ENCODE results near the gene FNTB.
"Not testable (repeated sequence)": the region's sequence is repeated elsewhere in the genome, so short reads cannot be mapped to it uniquely, and the experiment has no call there.

The FNTB gene

GRCh38 chr14:65057695-65058094, 71.0 kb downstream of the FNTB start:
- DNase-seq = no peak

GRCh38 chr14:65062096-65063075, 75.7 kb downstream of the FNTB start:
- DNase-seq = no peak

DNA sequence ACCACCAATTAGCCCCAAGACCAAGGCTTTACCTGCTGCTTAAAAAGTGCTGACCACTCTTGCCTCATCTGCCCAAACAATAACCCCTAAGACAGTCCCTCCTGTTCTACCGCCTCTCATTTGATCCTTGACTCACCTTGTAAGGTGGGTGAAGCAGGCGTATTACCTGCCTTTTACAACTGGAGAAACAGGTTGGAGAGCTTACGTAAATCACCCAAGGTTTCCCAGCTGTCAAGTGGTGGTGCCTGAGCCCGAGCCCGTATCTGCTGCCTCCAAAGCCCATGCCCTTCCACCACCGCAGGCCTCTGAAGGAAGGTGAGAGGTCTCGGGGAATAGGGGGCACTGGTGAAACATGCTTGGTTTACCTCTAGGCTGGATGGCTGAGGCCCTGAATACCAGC, 79.0 kb downstream of the FNTB start:
- no peak for DNase-seq

GRCh38 chr14:65069874-65070413, 83.2 kb downstream of the FNTB start:
- no peak for DNase-seq

DNA sequence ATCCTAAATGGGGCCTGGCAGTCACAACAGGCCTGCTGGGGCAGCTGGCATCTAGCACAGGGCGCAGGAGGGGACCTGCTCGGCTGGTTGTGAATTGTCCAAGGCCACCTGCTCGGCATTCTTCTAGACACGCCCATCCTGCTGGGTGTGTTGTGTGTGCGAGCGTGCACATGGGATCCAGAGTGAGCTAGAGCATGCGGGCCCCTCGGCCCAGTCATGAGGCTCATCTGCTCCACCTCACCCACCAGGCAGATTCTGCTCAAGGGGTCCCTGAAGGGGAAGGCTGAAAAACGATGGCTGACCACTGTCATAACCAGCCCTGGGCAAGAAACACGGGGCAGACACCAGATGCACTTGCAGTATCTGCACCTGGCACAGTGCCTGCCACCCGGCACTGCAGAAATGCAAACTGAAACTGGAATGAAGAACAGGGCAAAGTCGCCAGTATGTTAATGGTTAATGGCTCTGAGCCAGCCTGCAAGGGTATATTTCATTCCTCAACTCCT, 83.8 kb downstream of the FNTB start:
- no peak for DNase-seq

DNA sequence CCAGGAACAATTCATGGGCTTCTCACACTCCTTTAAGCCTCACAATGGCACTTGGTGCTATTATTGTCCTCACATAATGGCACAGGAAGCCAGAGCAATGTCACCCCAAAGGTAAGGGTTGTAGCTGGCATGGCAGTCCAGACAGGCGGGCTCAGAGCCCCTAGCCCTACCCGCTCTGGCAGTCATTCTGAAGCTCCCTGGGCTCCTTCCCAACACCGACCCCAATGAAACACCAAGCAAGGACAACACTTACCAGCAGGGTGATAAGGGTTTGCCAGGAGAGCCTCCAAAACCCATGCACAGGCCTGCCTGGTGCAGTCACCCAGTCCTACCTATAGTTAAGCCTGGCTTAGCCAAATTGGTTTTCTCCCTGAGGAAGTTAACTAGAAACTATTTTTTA, 84.8 kb downstream of the FNTB start:
- DNase-seq = no peak

DNA sequence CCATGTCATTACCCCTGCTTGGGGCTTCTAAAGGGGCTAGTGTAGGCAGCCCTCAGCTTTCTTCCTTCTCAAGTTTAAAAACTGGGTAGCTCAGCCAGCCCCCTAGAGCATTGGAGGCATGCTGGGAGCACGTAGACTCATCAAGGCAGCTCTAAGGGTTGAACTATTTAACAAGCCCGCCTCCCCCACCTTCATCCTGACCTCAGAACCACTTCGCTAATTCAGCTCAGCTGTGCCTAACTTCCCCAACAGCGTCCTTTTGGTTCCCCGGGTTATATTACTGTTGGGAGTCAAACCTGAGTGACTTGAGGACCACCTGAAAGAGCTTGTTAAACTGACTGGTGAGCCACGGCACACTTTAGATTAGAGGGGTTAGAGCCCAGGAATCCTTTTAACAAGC, 85.6 kb downstream of the FNTB start:
- no peak for DNase-seq

DNA sequence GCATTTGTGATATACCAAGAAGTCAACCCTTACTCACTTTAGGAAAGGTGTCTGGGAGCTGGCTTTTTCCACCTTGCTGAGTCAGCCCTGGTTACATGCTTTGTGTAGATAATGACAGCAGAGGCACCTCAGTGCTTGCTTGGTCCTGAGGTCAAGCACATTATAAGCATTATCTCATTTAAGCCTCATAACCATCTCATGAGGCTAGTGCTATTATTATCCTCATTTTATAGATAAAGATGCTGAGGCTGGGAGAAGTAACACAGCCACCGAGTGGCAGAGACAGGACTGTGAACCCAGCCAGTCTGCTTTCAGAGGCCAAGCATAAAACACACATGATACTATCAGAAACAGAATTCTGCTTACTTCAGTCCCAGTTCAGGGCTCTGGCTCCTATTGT, 86.2 kb downstream of the FNTB start:
- no peak for DNase-seq

DNA sequence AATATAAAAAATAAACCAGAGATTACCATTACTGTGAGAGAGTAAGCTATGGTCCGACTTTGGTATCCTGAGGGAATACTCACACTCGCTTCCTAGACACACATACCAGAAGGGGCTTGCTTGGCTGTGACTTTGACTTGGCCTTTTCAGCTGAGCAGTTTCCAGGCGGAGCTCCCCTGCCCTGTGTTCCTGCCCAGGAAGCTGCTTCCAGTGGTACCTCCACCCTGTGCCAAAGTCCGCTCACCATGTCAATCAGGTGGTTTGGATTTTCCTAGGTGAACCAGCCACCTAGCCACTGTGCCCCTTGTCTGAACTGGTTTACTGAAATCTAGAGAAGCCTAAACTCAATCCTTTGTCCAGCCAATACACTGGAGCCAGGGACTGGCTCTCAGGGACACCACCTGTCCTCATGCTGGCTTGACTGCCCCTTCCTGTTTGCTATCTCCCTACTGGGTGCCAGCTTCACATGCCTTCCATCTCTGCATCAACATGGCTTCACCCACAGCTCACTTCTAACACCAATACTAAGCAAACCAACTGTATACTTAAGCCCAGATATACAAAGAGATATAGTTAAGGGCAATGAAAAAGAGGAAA, 87.0 kb downstream of the FNTB start:
- DNase-seq = no peak

DNA sequence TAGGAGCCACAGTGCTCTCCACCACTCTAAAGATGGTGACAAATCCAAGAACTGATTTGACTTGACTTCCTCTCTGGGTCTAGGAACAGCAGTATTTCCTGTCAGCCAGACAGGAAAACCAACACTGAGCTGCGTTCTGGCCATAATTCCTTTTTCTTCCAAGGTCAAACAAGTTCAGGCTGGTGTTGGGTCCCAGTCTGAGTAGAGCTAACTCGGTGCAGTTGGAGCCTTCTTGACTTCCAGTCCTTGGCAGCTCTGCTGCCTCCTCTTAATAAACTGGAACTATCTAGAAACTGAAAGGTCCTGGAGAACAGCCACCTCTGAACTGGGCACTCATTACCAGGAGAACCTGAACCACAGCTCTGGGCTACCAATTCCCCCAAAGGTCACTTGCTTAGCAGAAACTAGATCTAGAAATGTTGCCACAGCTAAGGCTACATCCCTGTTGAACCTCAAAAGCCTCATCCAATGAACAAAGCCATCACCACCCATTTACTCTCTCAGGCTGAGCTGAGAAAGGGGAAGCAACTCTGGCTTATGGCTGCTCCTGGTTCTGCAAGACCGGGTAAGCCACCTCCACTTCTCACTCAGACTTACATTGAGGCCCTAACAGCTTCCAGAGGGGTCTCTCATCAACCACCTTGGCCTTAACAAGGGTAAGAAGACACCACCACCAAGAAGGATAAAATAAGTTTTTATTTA, 87.9 kb downstream of the FNTB start:
- no peak for DNase-seq

- DNase-seq = no peak
These were observed 89.1 kb downstream of the FNTB start for GRCh38 chr14:65075628-65076325.

DNA sequence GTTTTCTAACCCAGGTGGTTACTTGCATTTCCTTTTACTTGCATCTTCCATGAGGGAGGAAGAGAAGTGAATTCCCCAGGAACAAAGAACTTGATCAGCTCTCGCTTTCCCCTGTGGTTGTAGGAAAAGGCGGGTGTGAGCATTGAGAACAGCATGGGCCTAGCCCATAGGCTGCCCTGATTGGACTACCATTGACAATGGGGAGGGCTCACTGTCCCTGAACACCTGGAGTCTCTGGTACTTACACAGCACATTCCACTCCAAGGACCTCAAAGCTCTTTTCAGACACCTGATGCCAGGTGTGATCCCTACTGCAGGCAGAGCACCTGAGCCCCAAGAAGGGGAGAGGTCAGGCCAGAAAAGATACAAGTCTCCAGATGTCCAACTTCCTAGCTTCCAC, 90.6 kb downstream of the FNTB start:
- no peak for DNase-seq

- no peak for DNase-seq
These were observed 92.5 kb downstream of the FNTB start for GRCh38 chr14:65079201-65079600.

- DNase-seq = no peak
These were observed 93.1 kb downstream of the FNTB start for GRCh38 chr14:65079768-65080167.

DNA sequence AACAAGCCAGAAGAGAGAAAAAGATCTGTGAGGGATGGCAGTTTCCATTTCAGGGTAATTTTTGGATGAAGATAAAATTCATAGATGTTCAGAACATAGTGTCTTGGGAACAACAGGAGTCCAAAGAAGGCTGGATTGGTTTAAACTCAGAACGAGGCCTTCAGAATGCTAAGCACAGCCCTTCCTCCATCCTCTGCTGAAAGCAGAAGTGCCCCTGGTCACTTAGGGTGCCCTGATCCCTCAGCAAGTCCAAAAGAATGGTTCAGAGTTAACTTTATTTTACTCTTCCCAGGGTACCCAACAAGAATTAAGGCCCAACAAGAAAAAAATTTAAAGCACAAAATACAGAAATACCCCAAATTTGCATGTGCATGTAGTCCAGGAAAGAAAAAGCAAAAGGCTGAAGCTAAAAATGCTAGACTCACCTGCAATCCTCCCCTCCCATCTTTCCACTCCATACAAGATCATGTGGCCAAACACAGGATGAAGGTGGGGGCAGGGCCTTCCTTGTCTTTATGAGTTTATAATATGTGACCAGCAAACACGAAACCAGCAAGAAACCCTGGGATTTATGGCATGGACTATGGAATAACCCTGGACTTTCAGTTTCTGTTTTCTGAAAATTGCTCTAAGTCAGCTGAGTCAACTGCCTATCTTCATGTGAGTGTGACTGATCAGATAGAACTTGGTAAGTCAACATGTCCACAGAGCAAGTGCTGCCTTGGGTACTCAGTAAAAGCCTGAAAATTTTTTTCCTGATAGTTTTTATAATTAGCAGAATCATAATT, 94.5 kb downstream of the FNTB start:
- no peak for DNase-seq

- DNase-seq = no peak
These were observed 96.2 kb downstream of the FNTB start for GRCh38 chr14:65082930-65083329.

DNA sequence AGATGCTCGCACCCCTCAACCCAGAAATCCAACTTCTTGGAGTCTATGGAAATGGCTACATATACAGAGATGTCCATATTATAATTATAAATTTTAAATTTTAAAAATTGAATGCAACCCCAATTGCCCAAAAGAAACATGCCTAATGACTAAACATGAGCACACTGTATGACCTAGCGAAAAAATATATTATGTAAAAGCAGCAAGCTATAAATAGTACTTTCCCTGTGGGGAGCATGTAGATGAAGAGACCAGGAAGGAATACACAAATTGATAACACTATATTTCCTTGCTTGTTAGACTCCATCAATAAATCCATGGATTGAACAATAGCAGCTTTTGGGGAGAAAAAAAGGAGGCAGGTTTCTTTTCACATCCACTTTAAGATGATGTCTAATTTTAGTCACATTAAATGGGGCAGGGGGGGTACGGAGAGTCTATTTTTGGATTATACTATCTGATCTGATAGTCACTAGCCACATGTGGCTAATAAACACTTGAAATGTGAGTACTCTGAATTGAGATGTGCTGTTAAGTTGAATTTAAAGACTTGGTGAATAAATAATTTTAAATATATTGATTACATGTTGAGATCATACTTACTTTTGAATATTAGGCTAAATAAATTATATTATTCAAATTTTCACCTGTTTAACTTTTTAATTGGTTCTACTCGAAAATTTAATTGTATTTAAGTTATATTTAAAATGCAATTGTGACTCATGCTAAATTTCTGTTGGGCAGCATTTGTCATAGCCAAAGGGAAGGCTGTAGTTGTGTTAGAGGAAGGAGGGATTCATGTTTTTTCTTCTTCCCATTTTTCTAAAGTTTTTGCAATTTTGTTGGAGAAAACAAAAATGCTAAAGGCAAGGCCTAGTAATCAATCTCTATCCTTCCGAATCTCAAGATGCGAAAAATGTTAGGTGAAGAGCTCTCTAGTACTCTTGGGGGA, 98.1 kb downstream of the FNTB start:
- no peak for DNase-seq

GRCh38 chr14:65086686-65087085, 100.0 kb downstream of the FNTB start:
- DNase-seq = not testable (repeated sequence)

DNA sequence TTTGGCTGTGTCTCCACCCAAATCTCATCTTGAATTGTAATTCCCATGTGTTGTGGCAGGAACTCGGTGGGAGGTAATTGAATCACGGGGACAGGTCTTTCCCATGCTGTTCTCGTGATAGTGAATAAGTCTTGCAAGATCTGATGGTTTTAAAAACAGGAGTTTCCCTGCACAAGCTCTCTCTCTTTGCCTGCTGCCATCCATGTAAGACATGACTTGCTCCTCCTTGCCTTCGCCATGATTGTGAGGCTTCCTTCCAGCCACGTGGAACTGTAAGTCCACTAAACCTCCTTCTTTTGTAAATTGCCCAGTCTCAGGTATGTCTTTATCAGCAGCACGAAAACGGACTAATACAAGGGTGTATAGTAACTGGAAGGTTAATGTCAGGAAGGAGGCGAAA, 101.1 kb downstream of the FNTB start:
- not testable (repeated sequence) for DNase-seq

DNA sequence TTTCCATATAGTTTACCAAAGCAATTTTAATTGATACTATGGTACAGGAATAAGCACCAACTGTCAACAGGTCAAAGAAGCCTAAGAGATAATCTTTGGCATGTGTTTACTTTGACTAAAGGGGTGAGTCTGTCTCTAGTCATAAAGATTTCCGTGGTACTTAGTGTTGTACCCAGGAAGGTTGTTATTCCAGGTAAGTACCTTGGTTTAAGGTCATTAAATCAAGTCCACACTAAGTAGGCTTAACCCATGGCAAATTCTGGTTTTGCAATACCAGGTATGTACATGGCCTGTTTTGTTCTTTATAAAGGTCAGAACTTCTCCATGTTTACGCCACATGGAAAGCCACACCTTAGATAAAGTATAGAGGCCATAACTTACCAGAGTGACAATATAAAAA, 105.7 kb downstream of the FNTB start:
- no peak for DNase-seq

All from CD4-positive, alpha-beta T cell treated with Interleukin-10 for 1 hour (primary cell).